Melanocyte of skin (primary cell): ENCODE results near the gene SLC37A1. TPM values are rescaled to one million over a fixed set of nuclear protein-coding genes. Genes with fewer than 3 reads are reported as not detected.

Source experiments
- total RNA-seq, 2 donors: library from RNA; depleted of rRNA; stranded (reverse); fragments of >200 nt; gene quantifications; 2 replicates each; pipeline ENCODE4 v1.2.3, GENCODE V29; 2012

Gene SLC37A1
- total RNA-seq = 10 to 100 TPM in 1 of 2 donors, 1 to 10 TPM in 1; 9.3 to 10.7 TPM

GRCh38 chr21:42513151-42513984 lies at the start of gene SLC37A1:
Gene SLC37A1 (plus strand): TSS chr21:42513852. CDS start chr21:42518455, 4,603 bp downstream.

GRCh38 chr21:42496120-42496838 lies 17.4 kb upstream of the SLC37A1 start, which contains the start of gene RSPH1:
Gene RSPH1 (minus strand): TSS chr21:42496224. CDS start chr21:42496186, 38 bp downstream.

Other genes with a start within 250 kb of the SLC37A1 start
- gene TFF3, start 198.4 kb upstream of the SLC37A1 start, total RNA-seq = 1 to 10 TPM; 2.4 to 6.7 TPM
- not detected for gene TFF2, start 162.9 kb upstream of the SLC37A1 start, total RNA-seq
- gene TFF1, start 147.3 kb upstream of the SLC37A1 start, total RNA-seq = not detected
- gene TMPRSS3, start 117.8 kb upstream of the SLC37A1 start, total RNA-seq = not detected
- gene UBASH3A, start 110.0 kb upstream of the SLC37A1 start, total RNA-seq = not detected
- gene RSPH1, start 17.6 kb upstream of the SLC37A1 start, total RNA-seq = not detected
- gene PDE9A, start 139.8 kb downstream of the SLC37A1 start, total RNA-seq = 1 to 10 TPM in 1 of 2 donors, not detected in 1; 1.7 TPM